ENCODE results near the gene CMSS1.
"Not testable (repeated sequence)": the region's sequence is repeated elsewhere in the genome, so short reads cannot be mapped to it uniquely, and the experiment has no call there.

Gene CMSS1

DNA sequence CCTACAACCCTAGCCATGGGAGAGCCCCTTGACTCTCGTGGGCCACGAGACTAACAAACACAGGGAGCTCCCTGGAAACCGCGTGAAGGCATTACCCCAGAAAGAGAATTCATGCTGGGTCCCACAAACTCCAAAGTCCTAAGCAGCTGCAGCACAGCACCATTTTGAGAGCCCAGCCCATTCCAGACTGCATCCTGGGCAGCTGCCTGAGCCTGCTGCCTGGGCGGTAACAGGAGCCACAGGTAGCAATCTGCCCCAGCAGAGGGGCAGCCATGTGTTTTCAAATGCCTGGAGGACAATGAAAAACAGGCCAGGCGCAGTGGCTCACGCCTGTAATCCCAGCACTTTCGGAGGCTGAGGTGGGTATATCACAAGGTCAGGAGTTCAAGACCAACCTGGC lies 380.2 kb downstream of the CMSS1 start:
- no peak for DNase-seq

DNA sequence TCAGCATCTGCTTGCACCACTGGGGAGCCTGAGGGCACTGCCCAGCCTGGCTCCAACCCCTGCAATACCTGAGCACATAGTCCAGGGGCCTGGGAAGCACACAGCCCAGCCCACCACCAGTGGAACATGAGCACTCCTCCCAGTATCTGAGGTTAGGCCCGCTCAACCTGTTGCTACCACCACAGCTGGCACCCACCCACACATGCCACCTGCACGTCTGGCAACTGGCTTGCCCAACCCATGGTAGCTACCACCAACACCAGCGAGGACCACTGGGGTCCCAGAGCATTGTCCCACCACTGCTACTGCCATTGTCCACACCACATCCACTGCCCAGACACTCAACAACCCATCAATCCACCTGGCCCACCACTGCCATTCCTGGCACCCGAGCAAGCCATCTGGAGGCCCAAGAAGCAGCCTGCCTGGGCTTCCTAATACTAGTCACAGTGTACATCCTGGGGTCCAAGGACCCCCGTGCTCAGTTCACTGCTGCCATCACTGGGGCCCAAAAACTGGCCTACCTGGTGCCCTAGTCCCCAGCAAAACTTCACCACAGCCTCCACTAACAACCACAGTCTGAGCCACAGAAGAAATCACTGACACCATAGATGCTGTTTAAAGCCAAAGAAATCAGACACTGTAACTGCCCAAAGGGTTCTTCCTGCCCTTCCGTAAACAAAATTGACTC lies 381.1 kb downstream of the CMSS1 start:
- no peak for DNase-seq

DNA sequence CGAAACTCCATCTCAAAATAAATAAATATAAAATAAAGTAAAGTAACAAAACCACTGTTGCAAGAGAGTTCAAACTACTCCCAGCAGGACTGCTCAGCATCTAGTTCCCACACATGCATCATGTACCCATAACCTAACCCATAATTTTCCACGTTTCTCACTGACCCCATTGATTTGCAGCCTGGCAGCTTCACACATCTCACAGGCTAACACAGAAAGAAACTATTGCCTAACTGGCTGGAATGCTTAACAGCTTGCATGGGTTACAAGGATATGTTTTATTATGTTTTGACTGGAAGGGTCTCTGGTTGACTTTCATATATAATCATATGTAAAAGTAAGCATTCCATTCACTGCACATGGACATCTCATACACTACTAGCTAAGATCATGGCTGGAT lies 387.5 kb downstream of the CMSS1 start:
- DNase-seq = no peak

DNA sequence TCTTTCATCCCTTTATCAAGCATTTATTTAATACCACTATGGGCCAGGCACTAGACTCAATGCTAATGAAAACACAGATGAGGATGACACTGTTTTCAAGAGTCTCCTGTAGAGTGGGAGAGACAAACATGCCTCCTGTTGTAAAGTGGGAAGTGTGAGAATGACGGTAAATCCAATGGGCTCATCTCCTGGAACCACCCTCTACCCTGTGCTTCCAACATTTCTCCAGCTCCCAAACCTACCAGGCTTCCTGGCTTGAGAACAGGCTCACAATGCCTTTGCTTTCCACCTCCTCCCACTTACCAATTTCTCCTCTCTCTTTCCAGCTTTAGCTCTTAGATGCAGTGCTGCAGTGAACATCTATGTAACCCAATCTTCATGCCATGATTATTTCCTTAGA lies 389.0 kb downstream of the CMSS1 start:
- DNase-seq = no peak

DNA sequence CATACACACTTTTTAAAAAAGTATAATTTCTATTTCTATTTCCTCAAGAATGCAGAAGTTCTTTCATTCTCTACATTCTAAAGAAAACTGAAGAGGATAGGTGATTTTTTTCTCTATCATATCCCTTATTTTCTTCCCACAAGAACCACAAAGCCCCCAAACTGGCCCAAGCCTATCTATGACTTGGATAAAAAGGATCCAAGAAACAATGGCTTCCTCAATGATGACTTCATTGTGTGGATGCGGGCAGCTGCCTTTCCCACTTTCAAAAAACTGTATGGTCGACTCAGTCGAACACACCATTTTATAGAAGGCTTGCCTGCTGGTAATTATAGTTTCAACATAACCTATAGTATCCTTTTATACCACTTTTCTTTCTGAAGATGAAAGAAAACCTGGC lies 390.2 kb downstream of the CMSS1 start:
- no peak for DNase-seq

DNA sequence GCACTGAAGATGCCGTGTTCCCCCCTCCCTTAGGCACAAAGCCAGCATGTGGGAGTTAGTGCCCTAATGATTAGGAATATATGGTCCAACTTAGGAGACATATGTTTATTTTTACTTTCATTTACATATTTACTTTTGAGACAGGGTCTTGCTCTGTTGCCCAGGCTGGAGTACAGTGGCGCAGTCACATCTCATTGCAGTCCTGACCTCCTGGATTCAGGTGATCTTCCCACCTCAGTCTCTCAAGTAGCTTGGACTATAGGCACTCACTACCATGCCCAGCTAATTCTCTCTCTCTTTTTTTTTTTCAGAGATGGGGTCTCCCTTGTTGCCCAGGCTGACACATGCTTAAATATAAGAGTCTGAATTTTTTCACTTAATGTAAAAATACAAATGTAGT lies 391.5 kb downstream of the CMSS1 start:
- DNase-seq = no peak

DNA sequence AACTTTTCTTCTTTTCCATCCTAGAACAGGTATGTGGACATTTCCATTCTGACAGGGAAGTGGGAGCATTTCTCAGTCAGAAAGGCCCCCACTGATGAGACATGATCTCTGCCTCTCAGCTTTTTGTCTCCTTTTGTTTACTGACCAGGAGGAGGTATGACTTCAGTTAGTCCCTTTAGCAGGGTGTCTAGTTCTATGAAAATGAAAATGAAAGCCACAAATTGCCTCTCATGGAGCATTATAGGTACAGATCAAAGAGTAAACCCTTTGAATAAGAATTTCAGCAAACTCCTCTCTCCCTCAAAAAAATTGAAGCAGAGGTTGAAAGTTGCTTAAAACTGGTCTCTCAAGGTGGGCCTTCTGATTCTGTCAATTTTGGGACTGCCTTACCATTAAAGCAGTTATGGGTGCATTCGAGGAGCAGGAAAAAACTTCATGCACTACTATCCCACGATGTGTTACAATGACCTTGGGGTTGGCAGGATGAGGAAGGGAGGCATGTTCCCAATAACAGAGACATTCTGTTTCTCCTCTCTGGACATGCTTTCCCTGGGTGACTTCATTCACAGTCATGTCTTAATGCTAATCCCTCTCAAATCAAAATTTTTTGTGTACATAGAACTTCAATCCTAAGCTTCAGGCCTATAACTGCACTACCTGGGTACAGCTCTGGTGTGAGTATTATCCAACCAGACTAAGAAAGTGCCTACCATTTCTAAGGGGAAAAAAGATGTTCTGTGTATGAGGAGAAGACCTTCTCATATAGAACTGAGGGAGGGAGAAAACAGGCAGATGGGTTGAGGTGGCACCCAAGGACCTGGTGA lies 392.5 kb downstream of the CMSS1 start:
- no peak for DNase-seq

DNA sequence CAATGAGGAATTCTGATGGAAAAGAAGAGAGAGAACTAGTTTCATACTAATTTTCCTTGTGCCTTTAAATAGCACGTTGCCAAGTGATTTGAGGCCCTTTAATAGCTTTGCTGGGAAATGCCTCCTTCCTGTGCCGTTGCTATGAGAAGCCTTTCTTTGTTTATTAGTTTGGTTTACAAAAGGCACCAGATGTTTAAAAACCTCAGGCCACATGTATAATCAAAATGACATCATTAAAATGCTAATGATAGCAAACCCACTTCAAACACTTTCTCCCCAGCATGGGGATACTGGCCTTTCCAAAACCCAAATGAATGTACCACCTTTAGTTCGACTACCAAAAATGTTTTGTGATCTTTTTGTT lies 393.1 kb downstream of the CMSS1 start:
- DNase-seq = no peak

DNA sequence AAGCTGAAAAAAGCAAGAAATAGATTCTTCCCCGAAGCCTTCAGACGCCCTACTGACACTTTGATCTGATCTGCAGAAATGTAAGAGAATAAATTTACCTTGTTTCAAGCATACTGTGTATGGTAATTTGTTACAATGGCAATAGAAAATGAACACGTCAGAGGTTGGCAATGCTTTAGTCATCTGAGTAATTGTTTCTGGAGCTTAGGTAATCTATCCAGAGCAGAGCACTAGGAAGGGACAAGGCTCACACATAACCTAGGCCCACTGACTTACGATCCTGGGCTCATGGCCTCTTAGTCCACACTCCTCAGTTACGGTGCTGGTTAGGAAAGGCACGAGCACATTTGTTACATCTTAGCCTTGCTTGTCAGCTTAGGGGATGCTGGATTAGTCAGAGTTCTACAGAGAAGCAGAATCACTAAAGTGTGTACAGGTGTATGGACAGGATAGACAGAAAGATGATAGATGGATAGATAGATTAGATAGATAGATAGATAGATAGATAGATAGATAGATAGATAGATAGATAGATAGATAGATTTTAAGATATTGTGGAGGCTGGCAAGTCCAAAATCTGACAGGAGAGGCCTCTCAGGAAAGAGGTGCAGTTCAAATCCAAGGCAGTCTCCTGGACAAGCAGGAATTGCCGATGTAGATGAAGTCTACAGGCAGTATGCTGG lies 396.4 kb downstream of the CMSS1 start:
- DNase-seq = no peak

DNA sequence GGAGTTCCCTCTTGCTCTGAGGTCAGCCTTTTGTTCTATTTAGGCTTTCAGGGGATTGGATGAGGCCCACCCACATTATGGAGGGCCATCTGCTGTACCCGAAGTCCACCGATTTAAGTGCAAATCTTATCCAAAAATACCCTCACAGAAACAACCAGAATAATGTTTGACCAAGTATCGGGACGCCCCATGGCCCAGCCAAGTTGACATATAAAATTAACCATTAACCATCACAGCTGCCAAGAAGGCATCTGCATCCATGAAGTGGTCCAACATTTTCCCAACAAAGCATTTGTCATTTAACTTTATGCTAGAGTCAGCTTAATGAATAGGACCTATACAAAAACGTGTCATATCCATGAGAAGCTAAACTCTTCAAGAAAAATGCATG lies 396.9 kb downstream of the CMSS1 start:
- DNase-seq = no peak

DNA sequence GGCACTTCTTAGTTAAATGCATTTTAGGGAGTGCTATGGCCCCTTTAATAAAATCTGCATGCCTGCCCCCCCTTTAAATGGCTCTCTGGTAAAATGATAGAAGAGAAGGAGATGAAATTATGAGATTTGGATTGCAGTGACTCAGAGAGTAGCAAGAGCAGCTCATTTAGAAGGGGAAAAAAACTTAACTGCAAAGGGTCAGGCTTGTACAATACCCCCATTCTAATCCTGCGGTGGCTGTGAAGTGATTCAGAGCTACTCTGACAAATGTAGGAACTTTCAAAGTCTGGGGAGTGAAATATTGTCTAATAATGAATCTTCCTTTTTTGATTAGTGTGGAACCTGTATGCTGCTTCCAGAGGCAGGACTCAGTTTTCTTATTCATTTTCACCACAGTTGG lies 399.1 kb downstream of the CMSS1 start:
- no peak for DNase-seq

DNA sequence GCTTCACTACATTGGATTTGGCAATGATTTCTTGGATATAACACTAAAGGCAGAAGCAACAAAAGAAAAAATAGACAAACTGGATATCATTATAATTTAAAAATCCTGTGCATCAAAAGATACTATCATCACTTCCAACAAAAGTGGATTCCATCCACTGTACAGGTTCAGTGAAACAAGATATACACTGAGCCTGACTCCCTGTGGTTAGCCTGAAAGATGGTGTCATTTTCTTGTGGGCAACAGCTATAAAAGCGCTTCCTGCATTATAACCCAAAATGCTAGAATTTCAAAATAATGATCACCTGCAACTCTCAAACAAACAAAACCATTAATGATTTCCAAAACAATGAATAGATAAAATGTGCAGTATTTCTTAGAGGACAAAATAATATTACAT lies 403.5 kb downstream of the CMSS1 start:
- no peak for DNase-seq

DNA sequence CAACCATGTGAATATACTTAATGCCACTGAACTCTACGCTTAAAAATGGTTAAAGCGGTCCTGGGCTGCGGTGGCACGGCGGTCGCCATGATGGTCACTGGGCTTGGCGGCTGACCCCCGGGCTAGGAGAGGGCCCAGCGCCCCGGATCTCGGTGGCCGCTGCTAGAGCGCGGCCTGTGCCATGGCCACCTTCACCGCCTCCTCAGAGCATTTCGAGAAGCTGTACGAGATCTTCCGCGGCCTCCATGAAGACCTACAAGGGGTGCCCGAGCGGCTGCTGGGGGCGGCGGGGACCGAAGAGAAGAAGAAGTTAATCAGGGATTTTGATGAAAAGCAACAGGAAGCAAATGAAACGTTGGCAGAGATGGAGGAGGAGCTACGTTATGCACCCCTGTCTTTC lies 407.5 kb downstream of the CMSS1 start:
- no peak for DNase-seq

DNA sequence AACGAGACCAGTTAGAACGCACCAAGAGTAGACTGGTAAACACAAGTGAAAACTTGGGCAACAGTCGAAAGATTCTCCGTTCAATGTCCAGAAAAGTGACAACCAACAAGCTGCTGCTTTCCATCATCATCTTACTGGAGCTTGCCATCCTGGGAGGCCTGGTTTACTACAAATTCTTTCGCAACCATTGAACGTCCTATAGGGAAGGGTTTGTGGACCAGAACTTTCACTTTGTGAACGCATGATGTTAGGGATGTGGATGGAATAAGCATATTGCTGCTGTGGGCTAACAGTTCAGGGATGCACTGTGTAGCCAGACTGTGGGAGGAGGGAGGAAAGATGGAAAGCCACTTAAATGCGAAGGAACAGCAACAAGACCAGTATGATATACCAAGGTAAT lies 408.2 kb downstream of the CMSS1 start:
- DNase-seq = no peak

DNA sequence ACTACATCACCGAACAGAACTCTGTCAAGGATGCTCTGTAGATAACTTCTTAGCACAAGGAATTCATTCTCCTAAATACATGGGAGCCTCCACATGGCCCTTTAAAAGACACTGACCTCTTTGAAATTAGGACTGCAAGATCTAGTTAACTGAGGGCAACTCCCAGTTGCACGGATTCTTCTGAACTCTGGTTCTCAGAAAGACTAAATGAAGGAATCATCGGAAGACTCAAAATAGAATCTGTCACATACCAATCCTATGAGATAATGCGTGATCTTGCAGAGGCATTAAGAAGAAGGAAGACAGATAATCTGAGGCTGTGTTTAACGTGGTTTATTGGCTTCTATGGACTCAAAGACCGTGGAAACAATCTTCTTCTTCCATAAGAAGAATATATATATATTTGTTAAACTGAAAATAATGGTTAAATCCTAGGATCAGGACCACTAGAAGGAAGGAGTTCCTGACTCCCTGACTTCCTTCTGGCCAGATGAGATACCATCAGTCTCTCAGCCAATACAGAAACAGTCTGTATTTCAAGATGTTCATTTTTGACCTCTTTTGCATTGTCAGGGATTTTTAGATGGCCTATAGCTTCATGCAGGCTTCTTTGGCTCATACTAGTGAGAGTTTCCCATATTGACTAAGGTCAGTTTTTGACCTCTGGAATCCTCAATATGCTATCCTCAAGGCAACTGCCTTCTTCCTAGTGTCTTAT lies 409.2 kb downstream of the CMSS1 start:
- DNase-seq = no peak

DNA sequence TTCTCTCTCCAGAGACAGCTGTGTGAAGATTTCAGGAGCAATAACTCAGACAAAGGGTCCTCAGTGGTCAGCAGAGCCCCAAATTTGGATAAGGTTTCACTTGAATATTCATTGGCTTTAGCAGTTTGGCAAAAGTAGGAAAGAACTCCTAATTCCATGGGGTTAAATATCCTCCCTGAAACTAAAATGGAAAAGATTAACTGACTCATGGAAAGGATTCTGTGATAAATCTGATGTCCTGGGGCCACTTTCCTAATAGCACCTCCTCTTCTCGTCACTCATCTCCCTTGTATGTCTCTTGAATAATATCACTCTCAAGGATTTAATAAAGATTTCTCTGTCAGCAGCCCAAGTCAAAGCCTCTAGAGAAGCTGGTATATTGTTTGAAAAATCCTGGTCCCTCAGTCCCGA lies 409.9 kb downstream of the CMSS1 start:
- no peak for DNase-seq

DNA sequence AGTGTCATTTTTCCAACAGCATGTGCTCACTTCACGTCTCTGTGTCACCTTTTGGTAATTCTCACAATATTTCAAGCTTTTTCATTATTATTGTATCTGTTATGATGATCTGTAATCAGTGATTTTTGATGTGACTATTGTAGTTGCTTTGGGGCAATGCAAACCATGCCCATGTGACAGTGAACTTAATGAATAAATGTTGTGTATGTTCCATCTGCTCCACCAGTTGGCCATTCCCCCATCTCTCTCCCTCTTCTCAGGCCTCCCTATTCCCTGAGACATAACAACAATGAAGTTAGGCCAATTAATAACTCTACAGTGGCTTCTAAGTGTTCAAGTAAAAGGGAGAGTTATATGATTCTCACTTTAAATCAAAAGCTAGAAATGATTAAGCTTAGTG lies 410.6 kb downstream of the CMSS1 start:
- no peak for DNase-seq

DNA sequence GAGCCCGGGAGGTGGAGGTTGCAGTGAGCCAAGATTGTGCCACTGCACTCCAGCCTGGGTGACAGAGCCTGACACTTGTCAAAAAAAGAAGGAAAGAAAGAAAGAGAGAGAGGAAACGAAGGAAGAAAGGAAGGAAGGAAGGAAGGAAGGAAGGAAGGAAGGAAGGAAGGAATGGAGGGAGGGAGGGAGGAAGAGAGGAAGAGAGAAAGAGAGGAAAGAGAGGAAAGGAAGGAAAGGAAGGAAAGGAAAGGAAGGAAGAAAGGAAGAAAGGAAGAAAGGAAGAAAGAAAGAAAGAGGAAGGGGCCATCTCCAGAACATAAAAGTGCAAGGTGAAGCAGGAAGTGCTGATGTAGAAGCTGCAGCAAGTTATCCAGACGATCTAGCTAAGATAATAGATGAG lies 411.5 kb downstream of the CMSS1 start:
- not testable (repeated sequence) for DNase-seq

DNA sequence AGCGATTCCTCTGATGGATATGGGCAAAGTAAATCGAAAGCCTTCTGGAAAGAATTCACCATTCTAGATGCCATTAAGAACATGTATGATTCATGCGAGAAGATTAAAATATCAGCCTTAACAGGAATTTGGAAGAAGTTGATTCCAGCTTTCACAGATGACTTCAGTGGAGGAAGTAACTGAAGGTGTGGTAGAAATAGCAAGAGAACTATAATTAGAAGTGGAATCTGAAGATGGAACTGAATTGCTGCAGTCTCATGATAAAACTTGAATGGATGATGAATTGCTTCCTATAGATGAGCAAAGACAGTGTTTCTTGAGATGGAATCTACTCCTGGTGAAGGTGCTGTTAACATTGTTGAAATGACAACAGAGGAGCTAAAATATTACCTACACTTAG lies 413.0 kb downstream of the CMSS1 start:
- DNase-seq = no peak
